NT2/D1 (cell line): Measurements from ENCODE around the gene TGFBR2.

ENCODE experiments used
- SUZ12 ChIP-seq: IDR thresholded peaks from 2 replicates; pipeline ENCODE4 v1.6.1; 2011; ENCODE audit not compliant: insufficient read length, insufficient read depth; ENCODE audit errors: extremely low read depth
- YY1 ChIP-seq: IDR thresholded peaks from 2 replicates; pipeline ENCODE4 v1.6.1; 2011; ENCODE audit not compliant: insufficient read length, insufficient read depth
- ZNF274 ChIP-seq: IDR thresholded peaks from 2 replicates; pipeline ENCODE4 v1.6.1; 2011; ENCODE audit warnings: mild to moderate bottlenecking, low read depth, low read length

- TF ChIP-seq YY1 (no peak), SUZ12 (no peak), ZNF274 (no peak)
Measured at GRCh38 chr3:30733209-30733608, 126.8 kb downstream of the TGFBR2 start.
